ENCODE data around the gene MRPS9.

Gene MRPS9

DNA sequence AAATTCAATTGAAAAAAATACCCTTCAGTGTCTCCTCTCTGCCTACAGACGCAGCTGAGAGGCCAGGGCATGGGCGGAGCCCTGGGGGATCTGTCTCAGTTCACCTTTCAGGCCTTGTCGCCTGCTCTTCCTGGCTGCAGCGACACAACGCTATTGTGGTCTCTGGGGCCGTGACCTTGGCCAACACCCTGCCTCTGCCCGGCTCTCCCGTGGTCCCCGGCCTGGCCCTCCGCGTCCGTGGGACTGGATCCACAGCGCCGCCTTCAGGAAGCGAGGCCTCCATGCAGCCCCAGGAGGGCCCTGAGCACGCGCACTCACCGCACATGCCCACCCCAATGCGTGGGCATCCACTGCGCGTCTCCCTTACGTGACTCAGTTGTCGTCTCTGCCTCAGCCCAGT lies 81.1 kb downstream of the MRPS9 start:
- no peak for DNase-seq (ENCODE audit: low read depth, low spot score)

DNA sequence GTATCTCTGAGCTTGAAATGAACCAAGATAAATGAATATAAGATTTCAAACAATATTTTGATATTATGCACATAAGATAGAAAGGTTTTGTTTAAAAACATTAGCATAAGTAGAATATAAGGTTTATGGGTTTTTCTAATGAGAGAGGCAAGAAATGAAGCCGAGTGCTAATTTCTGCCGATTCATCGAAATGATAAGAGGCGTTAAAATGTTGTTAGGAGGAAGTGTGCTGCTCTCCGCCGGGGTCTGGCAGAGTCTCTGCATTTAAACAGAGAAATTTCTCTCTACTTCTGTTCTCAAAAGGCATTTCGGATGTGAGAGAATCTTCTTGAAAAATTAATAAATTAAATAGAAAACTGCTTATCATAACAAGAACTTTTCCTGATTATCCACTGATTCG lies 83.6 kb downstream of the MRPS9 start:
- DNase-seq (ENCODE audit: low read depth, low spot score): no peak

- DNase-seq (ENCODE audit: low read depth, low spot score): no peak
These were observed 87.6 kb downstream of the MRPS9 start for GRCh38 chr2:105125428-105125827.

GRCh38 chr2:105125920-105126319 lies 88.1 kb downstream of the MRPS9 start:
- DNase-seq (ENCODE audit: low read depth, low spot score): no peak

DNA sequence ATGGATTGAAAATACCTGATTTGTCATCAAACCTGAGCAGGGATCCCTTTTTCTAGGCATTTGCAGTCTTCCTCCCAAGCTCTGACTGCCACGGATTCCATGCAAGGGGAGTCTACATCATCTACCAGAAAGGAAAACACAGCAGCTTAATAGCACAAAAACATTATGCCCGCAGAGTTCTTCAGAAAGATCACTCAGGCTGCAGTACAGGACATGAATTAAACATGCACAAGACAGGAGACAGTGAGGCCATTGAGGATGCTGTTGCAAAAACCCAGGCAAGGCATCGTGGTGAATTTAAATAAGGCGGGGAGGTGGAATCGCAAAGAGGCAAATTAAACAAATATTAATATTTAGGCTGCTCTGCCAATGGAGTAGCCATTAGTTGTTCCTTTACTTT lies 88.5 kb downstream of the MRPS9 start:
- no peak for DNase-seq (ENCODE audit: low read depth, low spot score)

DNA sequence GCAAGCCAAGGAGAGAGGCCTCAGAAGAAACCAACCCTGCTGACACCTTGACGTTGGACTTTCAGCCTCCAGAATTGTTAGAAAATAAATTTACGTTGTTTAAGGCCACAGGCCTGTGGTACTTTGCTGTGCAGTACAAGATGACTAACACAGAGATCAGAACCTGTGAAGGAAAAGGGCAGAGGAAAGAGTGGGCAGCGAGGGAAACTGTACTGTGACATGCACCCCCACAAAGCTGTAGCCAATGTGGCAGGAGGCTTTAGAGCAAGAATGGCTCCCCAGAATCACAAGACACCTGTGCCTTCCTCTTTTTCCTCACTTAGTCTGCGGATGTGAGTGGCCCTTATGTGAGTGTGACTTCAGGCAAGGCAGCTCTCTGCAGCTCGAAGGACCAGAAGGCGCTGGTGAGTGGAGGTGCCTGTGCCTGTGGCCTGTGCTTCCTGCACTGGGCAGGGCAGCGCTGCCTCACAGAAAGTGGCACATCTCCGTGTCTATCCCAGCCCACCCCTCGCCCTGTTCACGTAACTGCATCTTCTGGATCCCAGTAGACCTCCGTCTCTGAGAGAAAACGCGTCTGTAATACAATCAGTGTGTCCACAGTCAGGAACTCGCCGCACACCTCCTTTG lies 89.5 kb downstream of the MRPS9 start:
- no peak for DNase-seq (ENCODE audit: low read depth, low spot score)

GRCh38 chr2:105129722-105130232 lies 91.9 kb downstream of the MRPS9 start:
- no peak for DNase-seq (ENCODE audit: low read depth, low spot score)

- no peak for DNase-seq (ENCODE audit: low read depth, low spot score)
These were observed 92.7 kb downstream of the MRPS9 start for GRCh38 chr2:105130546-105130945.

GRCh38 chr2:105134081-105134480 lies 96.2 kb downstream of the MRPS9 start:
- no peak for DNase-seq (ENCODE audit: low read depth, low spot score)

DNA sequence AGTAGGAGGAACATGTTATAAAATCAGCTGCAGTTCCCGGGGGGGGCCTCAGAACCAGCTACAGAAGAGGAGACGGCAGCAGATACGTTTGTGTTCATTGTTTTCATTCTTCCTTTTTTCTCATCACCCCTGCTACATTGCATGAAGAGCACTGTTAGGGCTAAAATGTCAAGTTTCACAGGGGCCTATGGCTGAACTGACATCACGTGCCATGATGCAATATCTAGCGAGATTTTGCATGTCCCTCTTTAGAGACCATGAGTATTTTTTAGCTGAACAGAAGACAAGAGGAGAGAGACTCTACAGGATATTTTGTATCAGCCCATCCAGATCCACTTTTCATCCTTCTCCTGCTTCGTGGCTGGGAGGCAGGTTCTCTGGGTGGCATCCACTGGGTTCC lies 97.6 kb downstream of the MRPS9 start:
- no peak for DNase-seq (ENCODE audit: low read depth, low spot score)

DNA sequence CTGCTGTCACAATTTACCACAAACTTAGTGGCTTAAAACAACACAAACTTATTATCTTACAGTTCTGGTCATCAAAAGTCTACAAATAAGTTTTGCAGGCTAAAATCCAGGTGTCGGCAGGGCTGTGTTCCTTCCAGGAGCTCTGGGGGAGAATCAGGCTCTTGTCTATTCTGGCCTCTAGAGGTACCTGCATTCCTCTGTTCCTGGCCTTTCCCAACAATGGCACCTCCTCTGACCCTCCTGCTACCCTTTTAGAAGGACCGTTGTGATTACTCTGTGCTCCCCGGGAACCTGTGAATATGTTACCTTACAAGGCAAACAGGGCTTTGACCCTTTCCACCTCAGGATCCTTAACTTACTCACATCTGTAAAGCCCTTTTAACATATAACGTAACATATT lies 98.5 kb downstream of the MRPS9 start:
- DNase-seq (ENCODE audit: low read depth, low spot score): no peak

- no peak for DNase-seq (ENCODE audit: low read depth, low spot score)
These were observed 100.8 kb downstream of the MRPS9 start for GRCh38 chr2:105138643-105139042.

DNA sequence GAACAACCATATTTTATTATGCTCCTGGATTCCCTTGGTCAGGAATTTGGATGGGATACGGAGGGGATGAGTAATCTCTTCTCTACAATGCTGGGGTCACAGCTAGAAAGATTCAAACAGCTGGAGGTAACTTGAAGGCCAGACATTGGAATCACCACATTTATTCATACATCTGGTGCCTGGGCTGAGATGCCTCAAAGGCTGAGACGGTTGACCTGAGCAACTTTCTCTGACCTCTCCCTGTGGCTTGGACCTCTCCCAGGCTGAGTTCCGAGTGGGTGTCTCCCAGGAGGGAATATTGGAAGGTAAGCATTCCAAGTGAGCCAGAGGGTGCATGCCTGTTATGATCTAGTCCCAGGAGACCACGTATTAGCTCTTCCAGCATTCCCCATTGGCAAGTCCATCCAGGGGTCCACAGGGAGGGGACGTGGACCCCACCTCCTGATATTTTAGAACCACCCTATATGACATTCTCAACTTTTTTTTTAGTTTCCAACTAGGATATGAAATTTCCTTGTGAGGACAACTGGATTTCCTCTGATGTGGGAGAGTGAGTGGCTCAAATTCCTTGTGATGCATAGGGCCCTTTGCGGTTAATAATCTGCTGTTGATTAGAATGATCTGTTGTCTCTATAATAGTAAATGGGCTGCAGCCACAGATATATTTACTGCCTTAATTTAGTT lies 101.8 kb downstream of the MRPS9 start:
- no peak for DNase-seq (ENCODE audit: low read depth, low spot score)

- no peak for DNase-seq (ENCODE audit: low read depth, low spot score)
These were observed 102.3 kb downstream of the MRPS9 start for GRCh38 chr2:105140240-105140568.

DNA sequence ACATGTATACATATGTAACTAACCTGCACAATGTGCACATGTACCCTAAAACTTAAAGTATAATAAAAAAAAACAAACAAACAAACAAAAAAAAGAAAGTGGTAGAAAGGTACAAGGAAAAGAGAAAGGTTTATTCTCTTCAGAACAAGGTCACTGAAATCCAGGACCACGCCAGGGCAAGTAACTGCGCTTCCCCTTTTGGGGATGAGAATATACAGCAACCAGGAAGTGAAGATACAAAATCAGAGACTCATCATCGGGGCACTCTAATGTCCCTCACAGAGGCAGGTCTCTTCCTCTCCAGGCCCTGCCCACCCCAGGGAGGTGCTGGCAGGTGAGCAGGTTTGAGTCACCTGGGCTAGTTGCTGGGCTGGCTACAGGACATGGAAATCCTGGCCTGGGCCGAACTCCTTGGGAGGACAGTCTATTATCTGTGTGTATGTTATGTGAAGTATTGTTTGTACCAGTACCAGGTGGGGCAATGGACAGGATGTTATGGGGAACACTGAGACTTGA lies 103.3 kb downstream of the MRPS9 start:
- no peak for DNase-seq (ENCODE audit: low read depth, low spot score)

GRCh38 chr2:105142239-105142638 lies 104.4 kb downstream of the MRPS9 start:
- DNase-seq (ENCODE audit: low read depth, low spot score): no peak

DNA sequence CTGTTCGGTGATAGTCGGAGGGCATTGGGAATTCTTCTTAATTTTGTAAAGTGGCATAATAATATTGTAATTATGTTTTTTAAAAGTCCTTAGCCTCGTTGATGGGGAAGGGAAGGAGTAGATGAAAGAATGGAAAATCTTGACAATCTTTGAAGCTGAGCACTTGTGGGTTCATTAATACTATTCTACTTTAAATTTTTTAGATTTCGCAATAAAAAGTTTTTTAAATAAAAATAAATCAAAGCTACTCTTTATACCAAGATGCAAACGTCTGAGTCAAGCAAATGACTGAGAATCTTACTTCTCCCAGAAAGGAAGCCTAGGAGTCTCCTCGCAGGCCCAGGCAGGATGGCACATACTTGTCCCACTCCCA lies 105.2 kb downstream of the MRPS9 start:
- DNase-seq (ENCODE audit: low read depth, low spot score): no peak

- no peak for DNase-seq (ENCODE audit: low read depth, low spot score)
These were observed 105.7 kb downstream of the MRPS9 start for GRCh38 chr2:105143467-105144151.

GRCh38 chr2:105144152-105144940 lies 106.5 kb downstream of the MRPS9 start:
- no peak for DNase-seq (ENCODE audit: low read depth, low spot score)

- DNase-seq (ENCODE audit: low read depth, low spot score): no peak
These were observed 107.1 kb downstream of the MRPS9 start for GRCh38 chr2:105144941-105145300.

DNA sequence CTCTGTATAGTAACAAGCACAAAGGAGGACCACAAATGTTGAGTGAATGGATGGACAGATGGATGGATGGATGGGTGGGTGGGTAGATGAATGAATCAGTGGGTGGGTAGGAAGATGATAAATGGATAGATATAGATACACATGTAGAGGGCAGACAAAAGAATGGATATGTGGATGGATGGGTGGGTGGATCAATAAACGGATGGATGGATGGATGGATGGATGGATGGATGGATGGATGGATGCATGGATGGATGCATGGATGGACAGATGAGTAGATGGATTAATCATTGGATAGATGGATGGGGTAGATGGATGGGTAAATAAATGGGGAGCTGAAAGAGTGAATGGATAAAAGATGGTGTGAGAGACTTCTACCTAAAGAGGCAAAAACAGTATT lies 111.4 kb downstream of the MRPS9 start:
- no peak for DNase-seq (ENCODE audit: low read depth, low spot score)
